Activated naive CD8-positive, alpha-beta T cell treated with anti-CD3 and anti-CD28 coated beads for 36 hours (primary cell): ENCODE data around the gene MC1R. TPM values are rescaled to one million over a fixed set of nuclear protein-coding genes. Genes with fewer than 3 reads are reported as not detected.
"Not testable (repeated sequence)": the region's sequence is repeated elsewhere in the genome, so short reads cannot be mapped to it uniquely, and the experiment has no call there.

Experiments
- DNase-seq: peaks from one replicate; pipeline ENCODE4 v3.0.0; 2021
- H3K27ac Mint-ChIP-seq: one replicate; pipeline ENCODE4 v1.8.0; 2022; ENCODE audit warnings: mild to moderate bottlenecking, moderate library complexity, mixed read lengths
- H3K27me3 Mint-ChIP-seq: one replicate; pipeline ENCODE4 v1.8.0; 2022; ENCODE audit warnings: mild to moderate bottlenecking, mixed read lengths
- H3K36me3 Mint-ChIP-seq: one replicate; pipeline ENCODE4 v1.8.0; 2021; ENCODE audit warnings: mild to moderate bottlenecking, mixed read lengths
- H3K4me1 Mint-ChIP-seq: one replicate; pipeline ENCODE4 v1.8.0; 2021; ENCODE audit warnings: mixed read lengths
- H3K4me3 Mint-ChIP-seq: one replicate; pipeline ENCODE4 v1.8.0; 2022; ENCODE audit warnings: mild to moderate bottlenecking, moderate library complexity, mixed read lengths
- H3K9me3 Mint-ChIP-seq: one replicate; pipeline ENCODE4 v1.8.0; 2022; ENCODE audit warnings: mixed read lengths
- total RNA-seq, 2 experiments: library from RNA; stranded (reverse); gene quantifications; one replicate each; pipeline ENCODE4 v1.2.3, GENCODE V29; 2021

The MC1R gene
- total RNA-seq, 2 experiments from 2014 or later = 1.4 TPM

DNA sequence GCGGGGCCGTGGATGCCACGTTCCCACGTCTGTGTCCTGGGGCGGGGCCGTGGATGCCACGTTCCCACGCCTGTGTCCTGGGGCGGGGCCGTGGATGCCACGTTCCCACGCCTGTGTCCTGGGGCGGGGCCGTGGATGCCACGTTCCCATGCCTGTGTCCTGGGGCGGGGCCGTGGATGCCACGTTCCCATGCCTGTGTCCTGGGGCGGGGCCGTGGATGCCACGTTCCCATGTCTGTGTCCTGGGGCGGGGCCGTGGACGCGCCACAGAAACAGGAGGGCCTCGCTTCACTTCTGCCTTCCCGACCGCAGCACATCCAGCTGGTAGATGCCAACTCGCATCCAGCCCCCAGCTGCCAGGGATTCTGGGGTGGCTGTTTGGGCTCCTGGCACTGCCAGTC is 15.4 kb downstream of the MC1R start:
- peaks cover 14% of the 10 kb centered on the region for H3K27me3 Mint-ChIP-seq
- not testable (repeated sequence) for H3K36me3 Mint-ChIP-seq, H3K9me3 Mint-ChIP-seq, H3K4me1 Mint-ChIP-seq, DNase-seq, H3K4me3 Mint-ChIP-seq, H3K27ac Mint-ChIP-seq

DNA sequence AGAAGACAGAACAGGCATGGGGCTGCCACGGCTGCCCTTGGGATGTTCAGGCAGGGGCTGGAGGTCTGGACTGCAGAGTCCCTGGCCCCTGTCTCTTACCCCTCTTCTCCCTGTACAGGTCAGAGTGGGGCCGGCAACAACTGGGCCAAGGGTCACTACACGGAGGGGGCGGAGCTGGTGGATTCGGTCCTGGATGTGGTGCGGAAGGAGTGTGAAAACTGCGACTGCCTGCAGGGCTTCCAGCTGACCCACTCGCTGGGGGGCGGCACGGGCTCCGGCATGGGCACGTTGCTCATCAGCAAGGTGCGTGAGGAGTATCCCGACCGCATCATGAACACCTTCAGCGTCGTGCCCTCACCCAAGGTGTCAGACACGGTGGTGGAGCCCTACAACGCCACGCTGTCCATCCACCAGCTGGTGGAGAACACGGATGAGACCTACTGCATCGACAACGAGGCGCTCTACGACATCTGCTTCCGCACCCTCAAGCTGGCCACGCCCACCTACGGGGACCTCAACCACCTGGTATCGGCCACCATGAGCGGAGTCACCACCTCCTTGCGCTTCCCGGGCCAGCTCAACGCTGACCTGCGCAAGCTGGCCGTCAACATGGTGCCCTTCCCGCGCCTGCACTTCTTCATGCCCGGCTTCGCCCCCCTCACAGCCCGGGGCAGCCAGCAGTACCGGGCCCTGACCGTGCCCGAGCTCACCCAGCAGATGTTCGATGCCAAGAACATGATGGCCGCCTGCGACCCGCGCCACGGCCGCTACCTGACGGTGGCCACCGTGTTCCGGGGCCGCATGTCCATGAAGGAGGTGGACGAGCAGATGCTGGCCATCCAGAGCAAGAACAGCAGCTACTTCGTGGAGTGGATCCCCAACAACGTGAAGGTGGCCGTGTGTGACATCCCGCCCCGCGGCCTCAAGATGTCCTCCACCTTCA is 16.2 kb downstream of the MC1R start:
- H3K36me3 Mint-ChIP-seq = peaks cover 1% of the 10 kb centered on the region
- H3K4me3 Mint-ChIP-seq = no peak overlapping the region
- no peaks in the 10 kb centered on the region for H3K4me1 Mint-ChIP-seq
- peaks cover 12% of the 10 kb centered on the region for H3K27me3 Mint-ChIP-seq
- no peak overlapping the region for H3K27ac Mint-ChIP-seq
- H3K9me3 Mint-ChIP-seq = no peaks in the 10 kb centered on the region
- no peak for DNase-seq

DNA sequence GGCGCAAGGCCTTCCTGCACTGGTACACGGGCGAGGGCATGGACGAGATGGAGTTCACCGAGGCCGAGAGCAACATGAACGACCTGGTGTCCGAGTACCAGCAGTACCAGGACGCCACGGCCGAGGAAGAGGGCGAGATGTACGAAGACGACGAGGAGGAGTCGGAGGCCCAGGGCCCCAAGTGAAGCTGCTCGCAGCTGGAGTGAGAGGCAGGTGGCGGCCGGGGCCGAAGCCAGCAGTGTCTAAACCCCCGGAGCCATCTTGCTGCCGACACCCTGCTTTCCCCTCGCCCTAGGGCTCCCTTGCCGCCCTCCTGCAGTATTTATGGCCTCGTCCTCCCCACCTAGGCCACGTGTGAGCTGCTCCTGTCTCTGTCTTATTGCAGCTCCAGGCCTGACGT is 17.0 kb downstream of the MC1R start:
- DNase-seq, H3K36me3 Mint-ChIP-seq, H3K27ac Mint-ChIP-seq, H3K4me3 Mint-ChIP-seq, H3K9me3 Mint-ChIP-seq, H3K27me3 Mint-ChIP-seq, H3K4me1 Mint-ChIP-seq: not testable (repeated sequence)

DNA sequence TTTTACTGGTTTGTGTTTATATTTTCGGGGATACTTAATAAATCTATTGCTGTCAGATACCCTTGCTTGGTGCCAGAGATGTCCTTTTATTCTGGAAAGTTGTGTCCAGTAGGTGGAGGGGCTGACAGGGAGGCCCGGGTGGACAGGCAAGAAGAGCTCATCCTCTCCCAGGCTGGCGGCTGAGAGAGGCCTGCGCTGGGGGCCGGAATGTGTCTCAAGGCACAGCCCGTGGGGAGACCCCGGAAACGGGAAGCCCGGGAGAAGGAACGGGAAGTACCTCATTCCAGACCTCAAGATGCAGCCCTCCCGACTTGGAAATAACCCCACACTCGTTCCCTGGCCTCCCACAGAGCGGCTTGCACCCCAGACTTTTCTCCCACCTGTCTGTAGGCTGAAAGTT is 17.4 kb downstream of the MC1R start:
- Mint-ChIP-seq H3K27ac (no peak overlapping the region), H3K27me3 (peaks cover 6% of the 10 kb centered on the region), H3K36me3 (no peaks in the 10 kb centered on the region), H3K9me3 (no peaks in the 10 kb centered on the region), H3K4me3 (no peak overlapping the region), H3K4me1 (no peaks in the 10 kb centered on the region)
- DNase-seq = no peak

DNA sequence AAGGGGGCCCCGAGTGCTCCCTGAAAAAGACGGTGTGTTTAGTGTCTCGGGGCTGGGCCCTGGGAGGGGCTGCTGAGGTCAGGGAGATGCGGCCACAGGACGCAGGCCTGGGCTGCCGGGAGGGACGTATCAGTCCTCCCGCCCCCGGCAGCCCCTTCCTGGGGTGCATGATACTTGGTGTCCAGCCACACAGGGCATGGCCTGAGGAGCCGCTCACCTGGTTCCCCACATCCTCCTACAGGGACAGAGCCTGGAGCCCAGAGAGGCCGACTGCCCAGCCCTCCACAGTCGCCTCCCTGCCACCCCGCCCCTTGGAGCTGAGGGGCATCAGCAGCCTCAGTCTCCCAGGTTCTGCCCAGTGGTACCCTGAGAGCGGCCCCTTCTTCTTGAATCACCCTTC is 17.8 kb downstream of the MC1R start:
- Mint-ChIP-seq H3K36me3 (no peaks in the 10 kb centered on the region), H3K27me3 (peaks cover 3% of the 10 kb centered on the region), H3K9me3 (no peaks in the 10 kb centered on the region), H3K27ac (no peak overlapping the region), H3K4me1 (no peaks in the 10 kb centered on the region), H3K4me3 (no peak overlapping the region)
- no peak for DNase-seq

DNA sequence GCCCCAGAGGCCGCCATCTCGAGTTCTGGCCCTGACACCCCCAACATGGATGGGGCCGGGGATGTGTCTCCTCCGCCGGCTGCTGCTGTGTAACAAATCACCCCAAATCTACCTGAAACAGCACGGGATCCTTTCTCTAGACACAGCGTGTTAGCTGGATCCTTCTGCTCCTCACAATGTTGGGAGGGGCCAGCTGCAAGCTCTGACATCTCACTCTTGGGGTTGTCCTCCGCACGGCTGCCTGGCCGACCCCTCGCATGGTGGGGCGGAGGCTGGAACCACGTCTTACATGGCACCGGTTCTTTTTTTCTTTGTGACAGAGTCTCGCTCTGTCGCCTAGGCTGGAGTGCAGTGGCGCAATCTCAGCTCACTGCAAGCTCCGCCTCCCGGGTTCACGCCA is 18.3 kb downstream of the MC1R start:
- H3K27me3 Mint-ChIP-seq = peaks cover 4% of the 10 kb centered on the region
- no peaks in the 10 kb centered on the region for H3K9me3 Mint-ChIP-seq
- no peak for DNase-seq
- H3K27ac Mint-ChIP-seq = no peak overlapping the region
- H3K36me3 Mint-ChIP-seq = no peaks in the 10 kb centered on the region
- no peak overlapping the region for H3K4me3 Mint-ChIP-seq
- H3K4me1 Mint-ChIP-seq = no peaks in the 10 kb centered on the region

DNA sequence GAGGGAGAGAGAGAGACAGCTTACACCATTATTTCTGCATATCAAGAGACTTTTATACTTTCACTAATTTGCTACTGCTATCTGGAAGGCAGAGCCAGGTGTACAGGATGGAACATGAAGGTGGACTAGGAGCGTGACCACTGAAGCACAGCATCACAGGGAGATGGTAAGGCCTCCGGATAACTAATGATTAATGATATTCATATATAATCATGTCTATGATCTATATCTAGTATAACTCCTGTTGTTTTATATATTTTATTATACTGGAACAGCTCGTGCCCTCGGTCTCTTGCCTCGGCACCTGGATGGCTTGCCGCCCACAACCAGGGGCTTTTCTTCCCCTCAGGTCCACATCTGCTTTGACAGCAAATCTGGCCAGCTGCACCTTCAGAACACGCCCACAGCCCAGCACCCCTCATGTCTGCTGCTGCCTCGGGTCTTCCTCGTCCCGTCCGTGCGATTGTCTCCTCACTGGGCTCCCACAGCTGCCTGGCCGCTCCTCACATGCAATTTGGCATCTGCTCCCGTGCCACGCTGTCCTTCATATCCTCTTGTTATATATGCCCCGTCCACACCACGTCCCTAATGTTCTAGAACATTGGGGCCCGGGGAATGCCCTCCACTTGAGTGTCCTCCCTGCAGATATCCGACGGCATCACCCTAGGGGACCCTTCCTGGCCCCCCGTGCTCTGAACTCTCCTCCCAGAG is 19.7 kb downstream of the MC1R start:
- no peak for DNase-seq
- Mint-ChIP-seq H3K9me3 (no peaks in the 10 kb centered on the region), H3K27me3 (peaks cover 4% of the 10 kb centered on the region), H3K36me3 (no peaks in the 10 kb centered on the region), H3K27ac (no peak overlapping the region), H3K4me1 (no peaks in the 10 kb centered on the region), H3K4me3 (no peak overlapping the region)

DNA sequence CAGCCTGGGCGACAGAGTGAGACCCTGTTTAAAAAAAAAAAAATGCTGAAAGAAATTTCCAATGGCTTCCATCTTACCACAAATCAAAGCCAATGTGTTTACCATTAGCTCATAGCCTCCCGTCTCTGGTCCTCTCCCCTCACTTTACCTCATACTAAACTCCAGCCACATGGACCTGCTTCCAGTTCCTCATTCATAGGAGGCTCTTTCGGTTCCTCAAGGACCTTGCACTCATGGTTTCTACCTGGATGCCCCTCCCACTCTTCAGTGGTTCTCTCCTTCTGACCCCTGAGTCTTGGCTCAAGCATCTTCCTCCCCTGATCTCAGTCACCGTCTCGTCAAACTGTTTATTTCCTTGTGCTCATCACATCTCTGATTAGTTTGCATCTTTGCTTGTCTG is 26.1 kb downstream of the MC1R start:
- Mint-ChIP-seq H3K27me3 (peaks cover 30% of the 10 kb centered on the region), H3K4me3 (no peak overlapping the region), H3K4me1 (no peaks in the 10 kb centered on the region), H3K36me3 (no peaks in the 10 kb centered on the region), H3K27ac (no peak overlapping the region), H3K9me3 (no peaks in the 10 kb centered on the region)
- no peak for DNase-seq

DNA sequence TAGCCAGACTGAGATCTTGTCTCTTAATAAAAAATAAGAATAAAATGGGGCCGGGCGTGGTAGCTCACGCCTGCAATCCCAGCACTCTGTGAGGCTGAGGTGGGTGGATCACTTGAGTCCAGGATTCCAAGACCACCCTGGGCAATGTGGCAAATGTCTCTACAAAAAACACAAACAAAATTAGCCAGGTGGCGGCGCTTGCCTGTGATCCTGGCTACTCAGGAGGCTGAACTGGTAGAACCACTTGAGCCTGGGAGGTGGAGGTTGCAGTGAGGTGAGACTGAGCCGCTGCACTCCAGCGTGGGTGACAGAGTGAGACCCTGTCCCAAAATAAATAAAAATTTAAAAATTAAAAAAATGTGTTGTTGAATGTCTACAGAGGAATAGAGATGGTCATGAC is 27.0 kb downstream of the MC1R start:
- peaks cover 2% of the 10 kb centered on the region for H3K4me1 Mint-ChIP-seq
- no peak overlapping the region for H3K27ac Mint-ChIP-seq
- peaks cover 30% of the 10 kb centered on the region for H3K27me3 Mint-ChIP-seq
- H3K36me3 Mint-ChIP-seq = no peaks in the 10 kb centered on the region
- no peak overlapping the region for H3K4me3 Mint-ChIP-seq
- no peaks in the 10 kb centered on the region for H3K9me3 Mint-ChIP-seq
- no peak for DNase-seq

DNA sequence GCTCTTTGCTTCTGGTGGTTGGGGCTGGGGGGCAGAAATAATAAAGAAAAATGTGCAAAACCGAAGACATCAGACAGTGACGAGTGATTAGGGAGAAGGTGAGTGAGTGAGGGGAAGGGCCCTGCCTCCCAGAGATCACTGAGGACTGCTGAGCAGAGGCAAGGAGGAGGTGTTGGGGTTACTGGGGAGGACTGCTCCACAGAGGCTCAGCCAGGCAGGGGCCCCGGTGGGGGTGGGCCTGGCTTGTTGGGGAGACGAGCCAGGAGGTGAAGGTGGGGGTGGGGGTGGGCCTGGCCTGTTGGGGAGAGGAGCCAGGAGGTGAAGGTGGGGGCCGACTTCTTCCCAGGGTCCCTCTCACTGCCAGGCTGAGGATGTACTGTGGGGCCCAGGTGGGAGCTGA is 27.9 kb downstream of the MC1R start:
- Mint-ChIP-seq H3K9me3 (no peaks in the 10 kb centered on the region), H3K27ac (no peak overlapping the region), H3K27me3 (peaks cover 28% of the 10 kb centered on the region), H3K4me1 (peaks cover 2% of the 10 kb centered on the region), H3K4me3 (no peak overlapping the region), H3K36me3 (no peaks in the 10 kb centered on the region)
- no peak for DNase-seq

DNA sequence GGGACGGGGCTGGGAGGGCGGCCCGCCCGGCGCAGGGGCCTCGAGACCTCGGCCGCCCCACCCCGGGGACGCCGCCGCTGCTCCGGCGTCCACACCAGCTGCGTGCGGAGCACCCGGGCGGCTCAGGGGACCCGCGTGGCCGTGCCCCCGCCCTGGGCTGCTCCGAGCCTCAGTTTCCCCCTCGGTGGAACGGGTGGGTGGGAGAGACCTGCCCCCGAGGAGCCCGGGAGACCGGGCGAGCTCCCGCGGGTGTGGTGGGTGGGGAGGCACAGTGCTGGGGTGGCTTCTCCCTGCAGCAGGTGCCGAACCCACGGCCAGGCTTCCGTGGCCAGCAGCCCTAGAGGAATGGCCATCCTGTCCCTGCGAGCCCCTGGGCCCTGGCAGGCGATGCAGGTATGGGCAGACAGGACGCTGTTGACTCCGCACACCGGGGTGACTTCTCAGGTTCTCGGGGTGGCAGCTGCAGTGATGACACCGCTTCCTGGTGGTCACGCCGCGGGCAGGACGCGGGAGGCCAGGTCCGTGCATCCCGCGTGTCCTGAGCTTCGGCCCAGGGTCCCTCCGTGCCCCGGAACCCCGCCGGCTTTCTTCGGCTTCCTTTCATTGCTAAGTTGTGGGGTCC is 30.6 kb downstream of the MC1R start:
- no peaks in the 10 kb centered on the region for H3K9me3 Mint-ChIP-seq
- peak overlapping the region; percentile 79 for H3K4me3 Mint-ChIP-seq
- H3K36me3 Mint-ChIP-seq = no peaks in the 10 kb centered on the region
- peaks cover 2% of the 10 kb centered on the region for H3K4me1 Mint-ChIP-seq
- H3K27ac Mint-ChIP-seq = peak overlapping the region; percentile 62
- peaks cover 26% of the 10 kb centered on the region for H3K27me3 Mint-ChIP-seq
- no peak for DNase-seq

DNA sequence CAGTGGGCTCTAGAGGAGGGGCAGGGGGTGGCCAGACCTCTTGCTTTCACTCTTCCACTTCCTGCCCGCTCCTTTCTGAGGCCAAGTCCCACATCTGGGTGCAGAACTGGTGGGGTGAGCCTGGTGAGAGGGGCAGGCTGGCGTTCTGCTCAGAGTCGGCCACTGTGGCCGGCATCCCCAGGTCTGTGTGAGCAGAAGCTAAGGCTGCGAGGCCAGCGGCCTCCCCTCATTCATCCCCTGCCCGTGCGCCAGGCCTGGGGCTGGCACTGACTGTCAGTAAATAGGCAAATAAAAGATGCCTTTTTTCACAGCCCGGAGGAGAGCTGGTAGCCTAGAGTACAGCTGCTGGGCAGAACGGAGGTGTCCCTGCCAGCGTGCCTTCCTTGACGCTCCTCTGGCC is 31.1 kb downstream of the MC1R start:
- Mint-ChIP-seq H3K27me3 (peaks cover 25% of the 10 kb centered on the region), H3K9me3 (no peaks in the 10 kb centered on the region), H3K36me3 (no peaks in the 10 kb centered on the region), H3K4me3 (peak overlapping the region; percentile 79), H3K27ac (peak overlapping the region; percentile 62), H3K4me1 (peaks cover 2% of the 10 kb centered on the region)
- no peak for DNase-seq

DNA sequence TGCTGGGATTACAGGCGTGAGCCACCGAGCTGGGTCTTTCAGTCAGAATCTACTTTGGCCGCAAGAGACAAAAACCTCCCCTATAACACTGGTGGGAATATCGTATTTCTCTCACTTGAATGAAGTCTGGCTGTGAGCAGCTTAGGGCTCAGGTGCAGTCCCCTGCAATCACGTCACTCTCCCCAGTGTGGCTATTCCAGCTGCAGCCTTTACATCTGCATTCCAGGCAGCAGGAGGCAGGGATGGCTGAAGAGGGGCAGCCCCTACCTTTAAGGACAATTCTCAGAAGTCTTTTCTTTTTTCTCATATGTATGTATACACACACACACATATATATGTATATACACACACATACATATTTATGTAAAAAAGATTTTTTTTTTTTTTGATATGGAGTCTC is 32.8 kb downstream of the MC1R start:
- no peak for DNase-seq
- peaks cover 2% of the 10 kb centered on the region for H3K4me1 Mint-ChIP-seq
- H3K9me3 Mint-ChIP-seq = no peaks in the 10 kb centered on the region
- peaks cover 14% of the 10 kb centered on the region for H3K27me3 Mint-ChIP-seq
- no peaks in the 10 kb centered on the region for H3K36me3 Mint-ChIP-seq
- H3K4me3 Mint-ChIP-seq = no peak overlapping the region
- H3K27ac Mint-ChIP-seq = no peak overlapping the region

DNA sequence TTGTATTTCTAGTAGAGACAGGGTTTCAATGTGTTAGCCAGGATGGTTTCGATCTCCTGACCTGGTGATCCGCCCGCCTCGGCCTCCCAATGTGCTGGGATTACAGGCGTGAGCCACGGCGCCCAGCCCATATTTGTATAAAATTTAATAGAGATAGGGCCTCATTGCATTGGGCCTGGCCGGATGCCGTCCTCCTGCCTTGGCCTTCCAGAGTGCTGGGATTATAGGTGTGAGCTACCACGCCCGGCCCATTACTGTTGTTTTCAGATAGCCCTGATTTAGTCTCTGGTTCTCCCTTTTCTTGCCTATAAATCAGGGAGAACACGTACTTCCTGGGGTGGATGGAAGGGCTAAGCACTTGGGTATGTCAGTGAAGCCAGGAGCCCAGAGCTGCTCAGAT is 33.4 kb downstream of the MC1R start:
- peaks cover 9% of the 10 kb centered on the region for H3K27me3 Mint-ChIP-seq
- H3K4me3 Mint-ChIP-seq = no peak overlapping the region
- no peaks in the 10 kb centered on the region for H3K9me3 Mint-ChIP-seq
- no peak overlapping the region for H3K27ac Mint-ChIP-seq
- no peak for DNase-seq
- H3K4me1 Mint-ChIP-seq = peaks cover 2% of the 10 kb centered on the region
- no peaks in the 10 kb centered on the region for H3K36me3 Mint-ChIP-seq

DNA sequence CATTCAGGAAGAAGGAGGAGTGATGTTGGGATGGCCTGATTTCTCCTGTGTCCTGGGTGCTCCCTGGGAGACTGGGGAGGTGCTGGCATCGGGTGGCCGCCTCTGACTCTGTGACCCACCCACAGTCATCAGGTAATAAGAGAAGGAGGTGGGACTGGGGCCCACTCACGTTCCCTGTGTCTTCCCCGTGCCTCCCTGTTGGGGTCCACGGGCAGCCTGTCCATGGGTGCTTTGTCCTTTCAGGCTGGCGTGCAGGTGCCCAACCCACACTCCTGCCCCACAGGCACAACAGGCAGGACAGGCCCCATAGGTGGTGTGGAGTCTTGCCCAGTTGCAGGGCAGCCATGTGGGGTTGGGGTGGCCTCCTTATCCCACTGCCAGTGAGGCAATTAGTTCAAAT is 33.9 kb downstream of the MC1R start:
- no peak for DNase-seq
- Mint-ChIP-seq H3K4me1 (peaks cover 2% of the 10 kb centered on the region), H3K27ac (no peak overlapping the region), H3K9me3 (no peaks in the 10 kb centered on the region), H3K4me3 (no peak overlapping the region), H3K27me3 (peaks cover 4% of the 10 kb centered on the region), H3K36me3 (no peaks in the 10 kb centered on the region)
